ENCODE results near the gene CYP2S1. TPM values are rescaled to one million over a fixed set of nuclear protein-coding genes. Genes with fewer than 3 reads are reported as not detected.

CYP2S1 gene
- polyA plus RNA-seq, 1 donor, result 0.52 TPM

Other genes starting within 250 kb of the CYP2S1 start
- 3.6 TPM for gene CYP2B6, start 201.9 kb upstream of the CYP2S1 start, polyA plus RNA-seq (ENCODE audit: insufficient read length)
- gene CYP2A13, start 104.8 kb upstream of the CYP2S1 start, polyA plus RNA-seq (ENCODE audit: insufficient read length), result not detected
- 0.28 TPM for gene CYP2F1, start 78.8 kb upstream of the CYP2S1 start, polyA plus RNA-seq (ENCODE audit: insufficient read length)
- gene AXL, start 26.0 kb downstream of the CYP2S1 start, polyA plus RNA-seq (ENCODE audit: insufficient read length), result 35.4 TPM
- gene HNRNPUL1, start 71.2 kb downstream of the CYP2S1 start, polyA plus RNA-seq (ENCODE audit: insufficient read length), result 214 TPM
- 31.0 TPM for gene CCDC97, start 117.0 kb downstream of the CYP2S1 start, polyA plus RNA-seq (ENCODE audit: insufficient read length)
- gene TGFB1, start 160.7 kb downstream of the CYP2S1 start, polyA plus RNA-seq (ENCODE audit: insufficient read length), result 30.8 TPM
- 7.3 TPM for gene B9D2, start 170.9 kb downstream of the CYP2S1 start, polyA plus RNA-seq (ENCODE audit: insufficient read length)
- 19.5 TPM for gene TMEM91, start 183.3 kb downstream of the CYP2S1 start, polyA plus RNA-seq (ENCODE audit: insufficient read length)
- gene EXOSC5, start 204.1 kb downstream of the CYP2S1 start, polyA plus RNA-seq (ENCODE audit: insufficient read length), result 13.9 TPM
- 31.1 TPM for gene BCKDHA, start 204.6 kb downstream of the CYP2S1 start, polyA plus RNA-seq (ENCODE audit: insufficient read length)
- gene B3GNT8, start 234.2 kb downstream of the CYP2S1 start, polyA plus RNA-seq (ENCODE audit: insufficient read length), result 3.0 TPM
- gene DMAC2, start 246.7 kb downstream of the CYP2S1 start, polyA plus RNA-seq (ENCODE audit: insufficient read length), result 55.7 TPM
- 6.3 TPM for gene ERICH4, start 249.9 kb downstream of the CYP2S1 start, polyA plus RNA-seq (ENCODE audit: insufficient read length)

Measured in left kidney (tissue), 1 donor.